Measurements from ENCODE around the gene ZDHHC11. TPM values are rescaled to one million over a fixed set of nuclear protein-coding genes. Genes with fewer than 3 reads are reported as not detected.

The ZDHHC11 gene
- total RNA-seq, 1 experiment from 2014 or later: 17.0 TPM

DNA sequence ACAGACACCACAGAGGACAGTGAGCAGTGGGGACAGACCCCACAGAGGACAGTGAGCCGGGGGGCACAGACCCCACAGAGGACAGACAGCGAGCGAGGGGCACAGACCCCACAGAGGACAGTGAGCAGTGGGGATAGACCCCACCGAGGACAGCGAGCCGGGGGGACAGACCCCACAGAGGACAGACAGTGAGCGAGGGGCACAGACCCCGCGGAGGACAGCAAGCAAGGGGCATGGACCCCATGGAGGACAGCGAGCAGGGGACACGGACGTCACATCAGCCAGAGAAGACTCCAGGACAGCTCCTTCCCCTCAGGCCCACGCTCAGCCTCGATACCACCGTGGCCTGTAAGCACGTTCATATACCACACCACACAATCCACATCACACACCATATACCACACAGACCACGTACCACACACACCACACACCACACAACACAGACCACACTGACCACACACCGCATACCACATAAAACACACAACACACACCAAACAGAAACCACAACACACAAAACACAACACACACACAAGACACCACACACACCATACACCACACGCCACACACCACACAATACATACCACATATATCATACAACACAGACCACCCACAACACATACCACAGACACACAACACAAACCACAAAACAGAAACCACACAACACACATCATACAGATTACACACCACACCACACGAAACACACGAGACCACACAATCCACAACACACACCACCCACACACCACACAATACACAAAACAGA lies 5.2 kb upstream of the ZDHHC11 start:
- Histone ChIP-seq H4K20me1 (ENCODE audit: insufficient read depth) (no peaks in the 10 kb centered on the region), H3K9me3 (ENCODE audit: control insufficient read depth in 1 of 2, insufficient read depth in 1 of 2, low read depth in 1 of 2, low read length in 2 of 2) (no peaks in the 10 kb centered on the region), H3K4me3 (replicated peaks in 1 of 2; ENCODE audit: low read depth in 1 of 2, low read length in 2 of 2) (no peak overlapping the region), H3K9ac (ENCODE audit: low read length) (no peak overlapping the region), H2AFZ (ENCODE audit: low read depth, low read length, poor library complexity, severe bottlenecking) (no peak overlapping the region), H3K9me2 (ENCODE audit: insufficient read depth) (no peaks in the 10 kb centered on the region), H3K79me2 (ENCODE audit: insufficient read depth, low read length) (no peaks in the 10 kb centered on the region), H3K4me1 (ENCODE audit: control insufficient read depth in 1 of 2, insufficient read depth in 2 of 2, low read length in 2 of 2) (no peaks in the 10 kb centered on the region), H3K27ac (ENCODE audit: low read depth, low read length) (no peak overlapping the region), H3K36me3 (ENCODE audit: control insufficient read depth in 1 of 2, insufficient read depth in 2 of 2, low read length in 2 of 2) (no peaks in the 10 kb centered on the region), H3K4me2 (ENCODE audit: low read length) (no peak overlapping the region), H3K27me3 (ENCODE audit: insufficient read depth, low read length) (no peaks in the 10 kb centered on the region)
- ChIA-PET CTCF (no interaction called here), POLR2A (no interaction called here), RAD21 (ENCODE audit: low non-redundant PET in 1 of 2, low total read pairs in 2 of 2, uncharacterized antibody in 2 of 2, unreplicated experiment in 2 of 2) (no interaction called here)
- 0 out of 2 replicates have a peak, but pooled peaks have one; percentile 23 for ATAC-seq
- BruUV-seq (replicated peaks): no TSS peak
- intact Hi-C loops (cut with micrococcal nuclease): no loop called here
- DNase-seq (ENCODE audit: low read depth, low spot score): no peak
- no peak for TF ChIP-seq SRF (IDR thresholded peaks at IDR 0.05; ENCODE audit: low read depth)
- TF ChIP-seq, protein P1, sequence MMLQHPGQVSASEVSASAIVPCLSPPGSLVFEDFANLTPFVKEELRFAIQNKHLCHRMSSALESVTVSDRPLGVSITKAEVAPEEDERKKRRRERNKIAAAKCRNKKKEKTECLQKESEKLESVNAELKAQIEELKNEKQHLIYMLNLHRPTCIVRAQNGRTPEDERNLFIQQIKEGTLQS (IDR thresholded peaks at IDR 0.05): no peak
- TF ChIP-seq EZH2 (IDR thresholded peaks at IDR 0.05): no peak

DNA sequence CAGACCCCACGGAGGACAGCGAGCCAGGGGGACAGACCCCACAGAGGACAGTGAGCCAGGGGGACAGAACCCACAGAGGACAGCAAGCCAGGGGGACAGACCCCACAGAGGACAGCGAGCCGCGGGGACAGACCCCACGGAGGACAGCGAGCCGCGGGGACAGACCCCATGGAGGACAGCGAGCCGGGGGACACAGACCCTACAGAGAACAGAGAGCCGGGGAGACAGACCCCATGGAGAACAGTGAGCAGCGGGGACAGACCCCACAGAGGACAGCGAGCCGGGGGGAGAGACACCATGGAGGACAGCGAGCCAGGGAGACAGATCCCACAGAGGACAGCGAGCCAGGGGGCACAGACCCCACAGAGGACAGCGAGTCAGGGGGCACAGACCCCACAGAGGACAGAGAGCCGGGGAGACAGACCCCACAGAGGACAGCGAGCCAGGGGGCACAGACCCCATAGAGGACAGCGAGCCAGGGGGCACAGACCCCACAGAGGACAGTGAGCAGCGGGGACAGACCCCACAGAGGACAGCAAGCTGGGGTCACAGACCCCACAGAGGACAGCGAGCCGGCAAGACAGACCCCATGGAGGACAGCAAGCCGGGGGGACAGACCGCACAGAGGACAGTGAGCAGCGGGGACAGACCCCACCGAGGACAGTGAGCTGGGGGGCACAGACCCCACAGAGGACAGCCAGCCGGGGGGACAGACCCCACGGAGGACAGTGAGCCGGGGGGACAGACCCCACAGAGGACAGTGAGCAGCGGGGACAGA lies 4.4 kb upstream of the ZDHHC11 start:
- Histone ChIP-seq H3K27me3 (ENCODE audit: insufficient read depth, low read length) (no peaks in the 10 kb centered on the region), H4K20me1 (ENCODE audit: insufficient read depth) (no peaks in the 10 kb centered on the region), H3K79me2 (ENCODE audit: insufficient read depth, low read length) (no peaks in the 10 kb centered on the region), H3K4me3 (replicated peaks in 1 of 2; ENCODE audit: low read depth in 1 of 2, low read length in 2 of 2) (no peak overlapping the region), H3K27ac (ENCODE audit: low read depth, low read length) (no peak overlapping the region), H3K4me1 (ENCODE audit: control insufficient read depth in 1 of 2, insufficient read depth in 2 of 2, low read length in 2 of 2) (no peaks in the 10 kb centered on the region), H3K36me3 (ENCODE audit: control insufficient read depth in 1 of 2, insufficient read depth in 2 of 2, low read length in 2 of 2) (no peaks in the 10 kb centered on the region), H3K9me3 (ENCODE audit: control insufficient read depth in 1 of 2, insufficient read depth in 1 of 2, low read depth in 1 of 2, low read length in 2 of 2) (no peaks in the 10 kb centered on the region), H3K9ac (ENCODE audit: low read length) (no peak overlapping the region), H3K9me2 (ENCODE audit: insufficient read depth) (no peaks in the 10 kb centered on the region), H2AFZ (ENCODE audit: low read depth, low read length, poor library complexity, severe bottlenecking) (no peak overlapping the region), H3K4me2 (ENCODE audit: low read length) (no peak overlapping the region)
- no peak for DNase-seq (ENCODE audit: low read depth, low spot score)
- no peak for ATAC-seq
- POLR2A ChIA-PET: no interaction called here
- BruUV-seq (replicated peaks): no TSS peak
- RAD21 ChIA-PET (ENCODE audit: low non-redundant PET in 1 of 2, low total read pairs in 2 of 2, uncharacterized antibody in 2 of 2, unreplicated experiment in 2 of 2): no interaction called here
- CTCF ChIA-PET: no interaction called here
- intact Hi-C loops (cut with micrococcal nuclease): no loop called here
- TF ChIP-seq ZFX (IDR thresholded peaks at IDR 0.05) (no peak), TCF7L2 (IDR thresholded peaks at IDR 0.05; ENCODE audit: borderline replicate concordance, extremely low read depth, insufficient read depth, insufficient read length) (no peak), EGR1 (IDR thresholded peaks at IDR 0.05; ENCODE audit: low read depth) (no peak), SRF (IDR thresholded peaks at IDR 0.05; ENCODE audit: low read depth) (no peak), RAD21 (IDR thresholded peaks at IDR 0.05; ENCODE audit: low read depth) (no peak), ZNF274 (IDR thresholded peaks at IDR 0.05; ENCODE audit: low read depth, low read length) (no peak), EZH2phosphoT487 (IDR thresholded peaks at IDR 0.05; ENCODE audit: borderline replicate concordance) (no peak), EZH2 (IDR thresholded peaks at IDR 0.05) (no peak)
- TF ChIP-seq, protein P2, sequence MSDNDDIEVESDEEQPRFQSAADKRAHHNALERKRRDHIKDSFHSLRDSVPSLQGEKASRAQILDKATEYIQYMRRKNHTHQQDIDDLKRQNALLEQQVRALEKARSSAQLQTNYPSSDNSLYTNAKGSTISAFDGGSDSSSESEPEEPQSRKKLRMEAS (IDR thresholded peaks at IDR 0.05): no peak
- TF ChIP-seq, protein P1 (IDR thresholded peaks at IDR 0.05): no peak
